Vagina (tissue), 2 donors: ENCODE data around the gene BECN2. TPM values are rescaled to one million over a fixed set of nuclear protein-coding genes. Genes with fewer than 3 reads are reported as not detected.

ENCODE experiments used
- DNase-seq, 2 donors: peaks; one replicate each; pipeline ENCODE4 v3.0.0-alpha.2; 2017; ENCODE audit errors: extremely low spot score in 2 of 2
- H3K27ac ChIP-seq: fragments of 200-600 bp; sonication (generic); one replicate; pipeline ENCODE4 v1.5.1; 2019
- H3K27me3 ChIP-seq: fragments of 200-600 bp; sonication (generic); one replicate; pipeline ENCODE4 v1.5.1; 2019
- H3K36me3 ChIP-seq, 2 donors: fragments of 200-600 bp; sonication (generic); one replicate each; pipeline ENCODE4 v1.5.1; 2017 to 2019
- H3K4me1 ChIP-seq: fragments of 200-600 bp; sonication (generic); one replicate; pipeline ENCODE4 v1.5.1; 2019
- H3K4me3 ChIP-seq, 2 donors: fragments of 200-600 bp; sonication (generic); 1 replicate in 1 of 2; 2 replicates in 1 of 2; pipeline ENCODE4 v1.5.1; 2016 to 2019
- H3K9me3 ChIP-seq: fragments of 200-600 bp; sonication (generic); one replicate; pipeline ENCODE4 v1.5.1; 2019
- POLR2A ChIP-seq, 2 donors: fragments of 450-650 bp; IDR thresholded peaks; one replicate each; pipeline ENCODE4 v1.6.1; 2017; ENCODE audit warnings: antibody characterized with exemption in 2 of 2, mild to moderate bottlenecking in 2 of 2, moderate library complexity in 2 of 2
- POLR2AphosphoS5 ChIP-seq, 2 donors: sonication (generic); formaldehyde crosslinking; IDR thresholded peaks; one replicate each; pipeline ENCODE4 v1.9.0; 2017; ENCODE audit warnings: antibody characterized with exemption in 2 of 2, mild to moderate bottlenecking in 2 of 2, low read depth in 1 of 2; ENCODE audit not compliant: insufficient read depth in 1 of 2
- intact Hi-C: fragments of 100-400 bp; cut with DNase I; formaldehyde crosslinking; loops from one replicate; pipeline ENCODE4 v1.15.1; 2023
- total RNA-seq: library from RNA; depleted of rRNA; stranded (reverse); fragments of >200 nt; gene quantifications from one replicate; pipeline ENCODE4 v1.2.3, GENCODE V29; 2016
- TF ChIP-seq, protein P1 (sequence below), 3 experiments: fragments of 450-650 bp in 2 of 3; fragments of 200-600 bp in 1 of 3; sonication (generic) in 1 of 3; IDR thresholded peaks; one replicate each; pipeline ENCODE4 v1.5.1; 2017 to 2019; ENCODE audit warnings: antibody characterized with exemption in 3 of 3, mild to moderate bottlenecking in 2 of 3, moderate library complexity in 2 of 3

The BECN2 gene
- total RNA-seq, 1 donor from 2014 or later = not detected

DNA sequence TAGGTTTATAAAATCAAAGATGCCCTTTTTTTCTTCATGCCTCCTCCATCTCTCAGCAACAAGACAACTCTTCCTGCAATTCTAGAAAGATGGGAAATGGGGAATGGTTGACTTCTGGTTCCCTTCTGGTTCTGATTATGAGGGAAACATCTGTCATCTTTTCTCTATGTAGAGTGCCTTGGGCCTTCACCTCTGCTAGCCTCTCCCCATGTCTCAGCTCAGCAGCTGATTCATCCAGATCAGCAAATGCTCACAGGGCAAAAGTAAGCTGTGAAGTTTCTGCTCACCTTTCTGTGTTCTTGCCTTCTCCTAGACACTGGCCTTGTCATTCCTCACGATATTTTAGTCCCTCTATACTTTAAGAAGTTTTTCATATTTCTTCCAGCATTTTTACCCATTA, 17.8 kb upstream of the BECN2 start:
- TF ChIP-seq POLR2AphosphoS5 (IDR thresholded peaks at IDR 0.05; ENCODE audit: insufficient read depth in 1 of 2, low read depth in 1 of 2) (no peak), POLR2A (IDR thresholded peaks at IDR 0.05) (no peak)
- TF ChIP-seq, protein P1, sequence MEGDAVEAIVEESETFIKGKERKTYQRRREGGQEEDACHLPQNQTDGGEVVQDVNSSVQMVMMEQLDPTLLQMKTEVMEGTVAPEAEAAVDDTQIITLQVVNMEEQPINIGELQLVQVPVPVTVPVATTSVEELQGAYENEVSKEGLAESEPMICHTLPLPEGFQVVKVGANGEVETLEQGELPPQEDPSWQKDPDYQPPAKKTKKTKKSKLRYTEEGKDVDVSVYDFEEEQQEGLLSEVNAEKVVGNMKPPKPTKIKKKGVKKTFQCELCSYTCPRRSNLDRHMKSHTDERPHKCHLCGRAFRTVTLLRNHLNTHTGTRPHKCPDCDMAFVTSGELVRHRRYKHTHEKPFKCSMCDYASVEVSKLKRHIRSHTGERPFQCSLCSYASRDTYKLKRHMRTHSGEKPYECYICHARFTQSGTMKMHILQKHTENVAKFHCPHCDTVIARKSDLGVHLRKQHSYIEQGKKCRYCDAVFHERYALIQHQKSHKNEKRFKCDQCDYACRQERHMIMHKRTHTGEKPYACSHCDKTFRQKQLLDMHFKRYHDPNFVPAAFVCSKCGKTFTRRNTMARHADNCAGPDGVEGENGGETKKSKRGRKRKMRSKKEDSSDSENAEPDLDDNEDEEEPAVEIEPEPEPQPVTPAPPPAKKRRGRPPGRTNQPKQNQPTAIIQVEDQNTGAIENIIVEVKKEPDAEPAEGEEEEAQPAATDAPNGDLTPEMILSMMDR (IDR thresholded peaks at IDR 0.05) = no peak
- Histone ChIP-seq H3K27ac (no peak overlapping the region), H3K9me3 (no peaks in the 10 kb centered on the region), H3K4me1 (no peaks in the 10 kb centered on the region), H3K27me3 (no peaks in the 10 kb centered on the region), H3K36me3 (no peaks in the 10 kb centered on the region), H3K4me3 (no peak overlapping the region)
- no peak for DNase-seq
- intact Hi-C loops = no loop called here

GRCh38 chr1:241942738-241943137, 14.8 kb upstream of the BECN2 start:
- intact Hi-C loops = no loop called here
- no peaks in the 10 kb centered on the region for H3K9me3 ChIP-seq
- no peak overlapping the region for H3K4me3 ChIP-seq
- DNase-seq = no peak
- no peak overlapping the region for H3K27ac ChIP-seq
- H3K27me3 ChIP-seq = no peaks in the 10 kb centered on the region
- no peaks in the 10 kb centered on the region for H3K36me3 ChIP-seq
- no peaks in the 10 kb centered on the region for H3K4me1 ChIP-seq
- TF ChIP-seq, protein P1 (IDR thresholded peaks at IDR 0.05) = no peak
- no peak for TF ChIP-seq POLR2AphosphoS5 (IDR thresholded peaks at IDR 0.05; ENCODE audit: insufficient read depth in 1 of 2, low read depth in 1 of 2)
- TF ChIP-seq POLR2A (IDR thresholded peaks at IDR 0.05) = no peak

- intact Hi-C loops = no loop called here
- no peaks in the 10 kb centered on the region for H3K4me1 ChIP-seq
- no peaks in the 10 kb centered on the region for H3K36me3 ChIP-seq
- TF ChIP-seq POLR2A (IDR thresholded peaks at IDR 0.05) (no peak), POLR2AphosphoS5 (IDR thresholded peaks at IDR 0.05; ENCODE audit: insufficient read depth in 1 of 2, low read depth in 1 of 2) (no peak)
- TF ChIP-seq, protein P1 (IDR thresholded peaks at IDR 0.05) = no peak
- H3K4me3 ChIP-seq = no peak overlapping the region
- DNase-seq = no peak
- no peaks in the 10 kb centered on the region for H3K27me3 ChIP-seq
- no peak overlapping the region for H3K27ac ChIP-seq
- H3K9me3 ChIP-seq = no peaks in the 10 kb centered on the region
Observed at GRCh38 chr1:241944300-241944699, 13.3 kb upstream of the BECN2 start.

DNA sequence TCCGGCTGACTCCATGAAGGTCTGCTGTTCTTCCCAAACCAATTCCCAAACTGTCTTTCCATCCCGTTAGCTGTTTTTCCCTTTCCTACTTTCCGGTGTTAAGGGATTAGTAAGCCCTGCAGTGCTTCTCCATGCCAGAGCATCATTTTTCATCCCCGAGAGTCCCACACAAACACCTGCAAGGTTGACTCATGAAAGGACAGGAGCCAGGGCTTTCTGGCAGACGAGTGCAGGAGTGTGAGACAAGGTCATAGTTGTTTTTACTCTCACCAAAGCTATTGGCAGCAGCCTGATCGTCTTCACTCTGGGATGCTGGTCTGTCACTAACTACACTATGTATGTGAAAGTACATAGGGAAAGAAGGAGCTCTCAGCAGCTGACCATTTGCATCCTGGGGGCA, 10.2 kb upstream of the BECN2 start:
- Histone ChIP-seq H3K4me3 (no peak overlapping the region), H3K27me3 (no peaks in the 10 kb centered on the region), H3K4me1 (no peaks in the 10 kb centered on the region), H3K9me3 (no peaks in the 10 kb centered on the region), H3K27ac (no peak overlapping the region), H3K36me3 (no peaks in the 10 kb centered on the region)
- intact Hi-C loops = no loop called here
- TF ChIP-seq, protein P1 (IDR thresholded peaks at IDR 0.05) = no peak
- TF ChIP-seq POLR2AphosphoS5 (IDR thresholded peaks at IDR 0.05; ENCODE audit: insufficient read depth in 1 of 2, low read depth in 1 of 2) = no peak
- TF ChIP-seq POLR2A (IDR thresholded peaks at IDR 0.05) = no peak
- no peak for DNase-seq

DNA sequence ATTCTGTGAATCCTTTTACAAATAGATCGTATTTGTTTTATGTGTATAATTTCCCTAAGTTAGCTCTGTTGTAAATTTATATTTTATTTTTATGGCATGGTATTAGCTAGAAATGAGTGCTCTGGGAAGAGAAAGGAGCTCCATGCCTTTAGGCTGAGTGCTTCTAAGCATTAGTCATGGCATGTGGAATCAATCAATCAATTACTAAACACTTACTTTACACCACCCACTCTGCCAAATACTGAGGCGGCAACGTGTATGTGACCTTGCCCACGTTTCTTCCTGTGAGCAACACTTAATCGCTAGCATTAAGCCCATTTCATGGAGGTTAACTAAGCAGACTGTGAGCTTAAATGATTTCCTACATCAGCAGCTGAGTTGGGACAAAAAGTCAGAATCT, 7.2 kb upstream of the BECN2 start:
- no peak for TF ChIP-seq POLR2A (IDR thresholded peaks at IDR 0.05)
- TF ChIP-seq, protein P1 (IDR thresholded peaks at IDR 0.05) = no peak
- no peaks in the 10 kb centered on the region for H3K4me1 ChIP-seq
- no peak overlapping the region for H3K4me3 ChIP-seq
- no peak for DNase-seq
- no peak overlapping the region for H3K27ac ChIP-seq
- intact Hi-C loops = no loop called here
- no peaks in the 10 kb centered on the region for H3K36me3 ChIP-seq
- no peaks in the 10 kb centered on the region for H3K27me3 ChIP-seq
- H3K9me3 ChIP-seq = no peaks in the 10 kb centered on the region
